ENCODE data around the gene TRIP13. TPM values are rescaled to one million over a fixed set of nuclear protein-coding genes. Genes with fewer than 3 reads are reported as not detected.
A peak's percentile ranks its signal among the peaks of the same experiment; 100 is the strongest.

Gene TRIP13
- total RNA-seq, 1 experiment from 2014 or later: 21.4 TPM

DNA sequence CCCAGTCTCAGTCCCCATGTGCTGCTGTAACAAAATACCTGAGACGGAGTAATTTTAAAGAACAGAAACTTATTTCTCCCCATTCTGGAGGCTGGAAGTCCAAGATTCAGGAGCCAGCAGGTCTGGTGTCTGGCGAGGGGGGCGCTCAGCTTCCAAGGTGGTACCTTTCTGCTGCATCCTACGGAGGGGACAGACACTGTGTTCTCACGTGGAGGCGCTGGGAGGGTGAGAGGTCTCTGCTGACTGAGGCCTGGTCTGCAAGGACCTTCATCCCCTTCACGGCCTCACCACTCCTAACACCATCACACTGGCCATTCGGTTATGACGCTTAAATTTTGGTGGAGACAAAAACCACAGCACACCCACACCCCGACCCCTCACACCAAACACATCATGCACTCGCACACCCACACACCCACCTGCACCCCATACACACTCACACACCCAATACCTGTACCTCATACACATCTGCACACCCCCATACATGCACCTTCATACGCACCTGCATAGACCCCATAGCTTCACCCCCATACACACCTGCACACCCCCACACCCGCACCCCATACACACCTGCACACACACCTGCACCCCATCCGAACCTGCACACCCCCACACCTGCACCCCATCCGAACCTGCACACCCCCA lies 32.1 kb upstream of the TRIP13 start:
- POLR2A ChIA-PET: no interaction called here
- BruUV-seq (replicated peaks): no TSS peak
- DNase-seq (ENCODE audit: unreplicated experiment): no peak

DNA sequence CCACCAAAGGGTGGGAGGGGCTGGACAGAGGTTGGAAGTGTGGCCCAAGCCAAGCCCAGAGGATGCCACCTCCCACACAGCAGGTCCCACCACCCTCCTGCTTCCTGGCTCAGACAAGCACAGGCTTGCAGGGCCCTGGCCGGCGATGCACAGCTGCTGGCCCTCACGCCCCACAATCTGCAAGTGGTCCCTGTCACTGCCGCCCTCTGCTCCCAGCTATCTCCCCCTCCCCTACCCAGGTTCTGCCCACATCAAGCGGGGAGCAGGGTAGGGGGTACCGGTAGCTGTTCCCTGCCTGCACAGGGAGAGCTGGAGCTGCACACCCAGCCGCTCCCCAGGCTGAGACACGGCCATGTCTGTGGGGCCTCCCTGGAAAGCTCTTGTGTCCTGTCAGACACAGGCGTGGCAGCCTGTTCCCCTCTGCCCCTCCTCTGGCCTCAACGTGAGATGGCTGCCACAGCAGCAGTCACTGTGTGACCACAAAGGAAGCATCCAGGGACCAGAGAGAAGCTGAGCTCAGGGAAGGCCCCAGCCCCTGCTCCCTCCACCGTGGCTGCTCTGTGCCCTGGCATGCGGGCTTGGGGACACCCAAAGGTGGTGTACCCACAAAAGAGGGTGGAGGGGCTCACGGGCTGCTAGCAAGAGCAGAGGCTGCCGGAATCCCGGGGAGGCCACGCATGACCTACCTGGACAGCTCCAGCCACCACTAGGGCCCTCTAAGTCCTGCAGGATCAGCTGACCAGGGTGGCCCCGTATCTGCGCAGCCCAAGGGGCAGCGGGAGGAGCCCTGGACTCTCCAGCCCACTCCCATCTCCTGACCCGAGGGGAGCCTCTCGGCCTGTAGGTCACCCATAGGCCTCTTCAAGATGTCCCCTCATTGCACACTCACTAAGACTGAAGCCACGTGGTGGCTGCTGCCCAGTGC lies 31.0 kb upstream of the TRIP13 start:
- POLR2A ChIA-PET: interaction anchor here (0.9 kb wide), 1 partner anchor 22 kb away, joined by 5 read pairs; no protein-coding TSS in a partner anchor
- peak; percentile 47 for DNase-seq (ENCODE audit: unreplicated experiment)
- no peaks in the 10 kb centered on the region for H3K9me3 Mint-ChIP-seq (ENCODE audit: unreplicated experiment)
- H3K27me3 Mint-ChIP-seq (ENCODE audit: insufficient read depth, unreplicated experiment): no peaks in the 10 kb centered on the region
- no TSS peak for BruUV-seq (replicated peaks)
- H3K4me3 Mint-ChIP-seq (ENCODE audit: unreplicated experiment): no peak overlapping the region
- H3K27ac Mint-ChIP-seq (ENCODE audit: low read depth, unreplicated experiment): no peak overlapping the region
- H3K4me1 Mint-ChIP-seq (ENCODE audit: insufficient read depth, unreplicated experiment): no peaks in the 10 kb centered on the region
- intact Hi-C loops (cut with micrococcal nuclease): no loop called here
- H3K36me3 Mint-ChIP-seq (ENCODE audit: insufficient read depth, unreplicated experiment): peaks cover 35% of the 10 kb centered on the region
- CTCF ChIA-PET: interaction anchor here (0.6 to 0.7 kb wide), 2 partner anchors 11 to 51 kb away, joined by 3 to 4 read pairs; no protein-coding TSS in a partner anchor
- no peak for TF ChIP-seq CTCF (IDR thresholded peaks at IDR 0.05; ENCODE audit: unreplicated experiment)

More for the DNA sequence above, 32.1 kb upstream of the TRIP13 start:
- Mint-ChIP-seq H3K27me3 (ENCODE audit: insufficient read depth, unreplicated experiment) (no peaks in the 10 kb centered on the region), H3K27ac (ENCODE audit: low read depth, unreplicated experiment) (no peak overlapping the region), H3K36me3 (ENCODE audit: insufficient read depth, unreplicated experiment) (peaks cover 28% of the 10 kb centered on the region), H3K4me1 (ENCODE audit: insufficient read depth, unreplicated experiment) (no peaks in the 10 kb centered on the region), H3K4me3 (ENCODE audit: unreplicated experiment) (no peak overlapping the region), H3K9me3 (ENCODE audit: unreplicated experiment) (no peaks in the 10 kb centered on the region)
- TF ChIP-seq CTCF (IDR thresholded peaks at IDR 0.05; ENCODE audit: unreplicated experiment): no peak
- intact Hi-C loops (cut with micrococcal nuclease): no loop called here
- CTCF ChIA-PET: interaction anchor here (0.7 kb wide), 1 partner anchor 52 kb away, joined by 4 read pairs; no protein-coding TSS in a partner anchor

DNA sequence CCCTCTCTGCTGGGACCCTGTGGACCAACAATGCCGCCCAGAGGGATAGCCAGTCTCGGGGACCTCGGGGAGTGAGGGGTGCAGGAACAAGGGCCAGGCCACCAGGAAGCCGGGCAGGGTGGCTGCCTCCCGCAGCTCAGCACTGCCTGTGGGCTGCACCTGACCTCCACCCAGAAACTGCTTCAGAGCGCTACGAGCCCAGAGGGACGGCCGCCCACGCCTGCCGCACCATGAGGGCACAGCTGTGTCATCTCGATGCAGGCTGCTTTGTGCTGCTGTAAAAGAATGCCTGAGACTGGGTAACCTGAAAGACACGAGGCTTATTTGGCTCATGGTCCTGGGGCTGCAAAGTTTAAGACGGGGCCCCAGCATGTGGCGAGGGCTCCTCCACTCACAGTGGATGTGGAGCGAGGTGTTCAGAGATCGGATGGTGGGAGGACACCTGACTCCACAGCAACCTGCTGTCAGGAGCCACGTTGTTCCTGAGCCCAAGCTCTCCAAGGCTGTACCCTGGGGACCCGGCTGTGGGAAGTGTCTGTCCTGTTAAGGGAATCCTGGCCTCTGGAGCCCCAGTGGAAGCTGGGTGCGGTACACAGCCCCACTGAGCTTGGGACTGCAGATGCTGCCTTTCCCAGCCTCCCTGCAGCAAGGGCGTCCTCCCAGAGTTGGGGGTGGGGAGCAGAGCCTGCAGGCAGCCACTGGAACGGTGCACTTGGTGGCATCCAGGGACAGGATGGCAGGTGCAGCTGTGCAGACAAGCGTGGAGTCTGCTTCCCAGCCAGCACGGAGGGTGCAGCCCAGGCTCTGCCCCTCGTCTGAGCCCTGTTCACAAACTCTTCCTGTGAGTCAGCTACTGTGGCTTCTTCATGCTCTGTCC lies 30.1 kb upstream of the TRIP13 start:
- Mint-ChIP-seq H3K9me3 (ENCODE audit: unreplicated experiment) (no peaks in the 10 kb centered on the region), H3K36me3 (ENCODE audit: insufficient read depth, unreplicated experiment) (peaks cover 38% of the 10 kb centered on the region), H3K27me3 (ENCODE audit: insufficient read depth, unreplicated experiment) (no peaks in the 10 kb centered on the region), H3K4me1 (ENCODE audit: insufficient read depth, unreplicated experiment) (no peaks in the 10 kb centered on the region), H3K4me3 (ENCODE audit: unreplicated experiment) (no peak overlapping the region), H3K27ac (ENCODE audit: low read depth, unreplicated experiment) (no peak overlapping the region)
- no TSS peak for BruUV-seq (replicated peaks)
- ChIA-PET CTCF (no interaction called here), POLR2A (interaction anchor here (0.9 kb wide), 1 partner anchor 23 kb away, joined by 5 read pairs; no protein-coding TSS in a partner anchor)
- intact Hi-C loops (cut with micrococcal nuclease): no loop called here
- DNase-seq (ENCODE audit: unreplicated experiment): no peak
- no peak for TF ChIP-seq CTCF (IDR thresholded peaks at IDR 0.05; ENCODE audit: unreplicated experiment)

All from MCF 10A (cell line).